ENCODE results near the gene TMEM154.

The TMEM154 gene

GRCh38 chr4:152678841-152679240 lies 956 bp downstream of the TMEM154 start:
- peaks cover 39% of the 10 kb centered on the region for H3K4me1 ChIP-seq (ENCODE audit: insufficient read depth, low read length)
- peak overlapping the region; percentile 67; the same call in 1 of the 2 replicates for H3K4me3 ChIP-seq (ENCODE audit: low read length)
- no peak overlapping the region for H3K9ac ChIP-seq (ENCODE audit: low read depth, low read length)
- H3K27me3 ChIP-seq (ENCODE audit: insufficient read depth, low read length) = peaks cover 12% of the 10 kb centered on the region
- WGBS = 22% methylated on average over 1 of the region's 1 CpG
- no peak overlapping the region for H3K27ac ChIP-seq (ENCODE audit: low read depth, low read length)
- no peaks in the 10 kb centered on the region for H3K36me3 ChIP-seq (ENCODE audit: insufficient read depth, low read length)
- no peaks in the 10 kb centered on the region for H3K9me3 ChIP-seq (ENCODE audit: insufficient read depth, low read depth, low read length)

GRCh38 chr4:152677117-152677516 lies 2.7 kb downstream of the TMEM154 start:
- no peak overlapping the region for H3K9ac ChIP-seq (ENCODE audit: low read depth, low read length)
- H3K9me3 ChIP-seq (ENCODE audit: insufficient read depth, low read depth, low read length) = no peaks in the 10 kb centered on the region
- peaks cover 40% of the 10 kb centered on the region for H3K4me1 ChIP-seq (ENCODE audit: insufficient read depth, low read length)
- H3K27ac ChIP-seq (ENCODE audit: low read depth, low read length) = no peak overlapping the region
- H3K4me3 ChIP-seq (ENCODE audit: low read length) = no peak overlapping the region
- no peaks in the 10 kb centered on the region for H3K36me3 ChIP-seq (ENCODE audit: insufficient read depth, low read length)
- peaks cover 12% of the 10 kb centered on the region for H3K27me3 ChIP-seq (ENCODE audit: insufficient read depth, low read length)
- WGBS = 93% methylated on average over 2 of the region's 2 CpGs

GRCh38 chr4:152676052-152676854 lies 3.5 kb downstream of the TMEM154 start:
- no peaks in the 10 kb centered on the region for H3K9me3 ChIP-seq (ENCODE audit: insufficient read depth, low read depth, low read length)
- WGBS = 88% methylated on average over 3 of the region's 3 CpGs
- H3K27ac ChIP-seq (ENCODE audit: low read depth, low read length) = no peak overlapping the region
- no peak overlapping the region for H3K4me3 ChIP-seq (ENCODE audit: low read length)
- H3K27me3 ChIP-seq (ENCODE audit: insufficient read depth, low read length) = peaks cover 9% of the 10 kb centered on the region
- H3K36me3 ChIP-seq (ENCODE audit: insufficient read depth, low read length) = no peaks in the 10 kb centered on the region
- H3K4me1 ChIP-seq (ENCODE audit: insufficient read depth, low read length) = peaks cover 33% of the 10 kb centered on the region
- no peak overlapping the region for H3K9ac ChIP-seq (ENCODE audit: low read depth, low read length)

GRCh38 chr4:152674359-152674758 lies 5.4 kb downstream of the TMEM154 start:
- H3K9ac ChIP-seq (ENCODE audit: low read depth, low read length) = no peak overlapping the region
- no peaks in the 10 kb centered on the region for H3K36me3 ChIP-seq (ENCODE audit: insufficient read depth, low read length)
- H3K4me1 ChIP-seq (ENCODE audit: insufficient read depth, low read length) = peaks cover 24% of the 10 kb centered on the region
- peaks cover 9% of the 10 kb centered on the region for H3K27me3 ChIP-seq (ENCODE audit: insufficient read depth, low read length)
- no peak overlapping the region for H3K4me3 ChIP-seq (ENCODE audit: low read length)
- H3K27ac ChIP-seq (ENCODE audit: low read depth, low read length) = no peak overlapping the region
- no peaks in the 10 kb centered on the region for H3K9me3 ChIP-seq (ENCODE audit: insufficient read depth, low read depth, low read length)
- 80% methylated on average over 3 of the region's 3 CpGs for WGBS

- H3K4me3 ChIP-seq (ENCODE audit: low read length) = no peak overlapping the region
- no peaks in the 10 kb centered on the region for H3K9me3 ChIP-seq (ENCODE audit: insufficient read depth, low read depth, low read length)
- peaks cover under 1% of the 10 kb centered on the region; the same call in 1 of the 2 replicates for H3K27me3 ChIP-seq (ENCODE audit: insufficient read depth, low read length)
- no peaks in the 10 kb centered on the region for H3K36me3 ChIP-seq (ENCODE audit: insufficient read depth, low read length)
- H3K9ac ChIP-seq (ENCODE audit: low read depth, low read length) = no peak overlapping the region
- H3K4me1 ChIP-seq (ENCODE audit: insufficient read depth, low read length) = peaks cover 21% of the 10 kb centered on the region
- H3K27ac ChIP-seq (ENCODE audit: low read depth, low read length) = no peak overlapping the region
- 96% methylated on average over 4 of the region's 4 CpGs for WGBS
Measured at GRCh38 chr4:152673489-152673888, 6.3 kb downstream of the TMEM154 start.

- no peak overlapping the region for H3K4me3 ChIP-seq (ENCODE audit: low read length)
- WGBS = 85% methylated on average over 4 of the region's 4 CpGs
- no peak overlapping the region for H3K9ac ChIP-seq (ENCODE audit: low read depth, low read length)
- no peaks in the 10 kb centered on the region for H3K27me3 ChIP-seq (ENCODE audit: insufficient read depth, low read length)
- H3K9me3 ChIP-seq (ENCODE audit: insufficient read depth, low read depth, low read length) = no peaks in the 10 kb centered on the region
- H3K27ac ChIP-seq (ENCODE audit: low read depth, low read length) = no peak overlapping the region
- H3K4me1 ChIP-seq (ENCODE audit: insufficient read depth, low read length) = peaks cover 16% of the 10 kb centered on the region
- H3K36me3 ChIP-seq (ENCODE audit: insufficient read depth, low read length) = no peaks in the 10 kb centered on the region
Measured at GRCh38 chr4:152672206-152673092, 7.3 kb downstream of the TMEM154 start.

- H3K36me3 ChIP-seq (ENCODE audit: insufficient read depth, low read length) = no peaks in the 10 kb centered on the region
- no peaks in the 10 kb centered on the region for H3K27me3 ChIP-seq (ENCODE audit: insufficient read depth, low read length)
- H3K9ac ChIP-seq (ENCODE audit: low read depth, low read length) = no peak overlapping the region
- H3K9me3 ChIP-seq (ENCODE audit: insufficient read depth, low read depth, low read length) = no peaks in the 10 kb centered on the region
- H3K4me1 ChIP-seq (ENCODE audit: insufficient read depth, low read length) = peaks cover 9% of the 10 kb centered on the region
- no peak overlapping the region for H3K4me3 ChIP-seq (ENCODE audit: low read length)
- no peak overlapping the region for H3K27ac ChIP-seq (ENCODE audit: low read depth, low read length)
- WGBS = 77% methylated on average over 11 of the region's 11 CpGs
Measured at GRCh38 chr4:152668338-152668964, 11.3 kb downstream of the TMEM154 start.

GRCh38 chr4:152667781-152668180 lies 12.0 kb downstream of the TMEM154 start:
- no peak overlapping the region for H3K27ac ChIP-seq (ENCODE audit: low read depth, low read length)

GRCh38 chr4:152666946-152667345 lies 12.9 kb downstream of the TMEM154 start:
- WGBS = 94% methylated on average over 6 of the region's 6 CpGs
- no peaks in the 10 kb centered on the region for H3K9me3 ChIP-seq (ENCODE audit: insufficient read depth, low read depth, low read length)
- H3K4me3 ChIP-seq (ENCODE audit: low read length) = no peak overlapping the region
- no peaks in the 10 kb centered on the region for H3K27me3 ChIP-seq (ENCODE audit: insufficient read depth, low read length)
- H3K4me1 ChIP-seq (ENCODE audit: insufficient read depth, low read length) = peaks cover 9% of the 10 kb centered on the region
- H3K9ac ChIP-seq (ENCODE audit: low read depth, low read length) = no peak overlapping the region
- H3K36me3 ChIP-seq (ENCODE audit: insufficient read depth, low read length) = no peaks in the 10 kb centered on the region
- H3K27ac ChIP-seq (ENCODE audit: low read depth, low read length) = no peak overlapping the region

More at GRCh38 chr4:152667781-152668180, 12.0 kb downstream of the TMEM154 start:
- Histone ChIP-seq H3K9ac (ENCODE audit: low read depth, low read length) (no peak overlapping the region), H3K4me1 (ENCODE audit: insufficient read depth, low read length) (peaks cover 9% of the 10 kb centered on the region), H3K9me3 (ENCODE audit: insufficient read depth, low read depth, low read length) (no peaks in the 10 kb centered on the region), H3K4me3 (ENCODE audit: low read length) (no peak overlapping the region), H3K36me3 (ENCODE audit: insufficient read depth, low read length) (no peaks in the 10 kb centered on the region), H3K27me3 (ENCODE audit: insufficient read depth, low read length) (no peaks in the 10 kb centered on the region)
- 96% methylated on average over 3 of the region's 3 CpGs for WGBS

GRCh38 chr4:152665691-152666395 lies 14.0 kb downstream of the TMEM154 start:
- Histone ChIP-seq H3K36me3 (ENCODE audit: insufficient read depth, low read length) (no peaks in the 10 kb centered on the region), H3K9me3 (ENCODE audit: insufficient read depth, low read depth, low read length) (no peaks in the 10 kb centered on the region), H3K4me3 (ENCODE audit: low read length) (no peak overlapping the region), H3K27me3 (ENCODE audit: insufficient read depth, low read length) (no peaks in the 10 kb centered on the region), H3K27ac (ENCODE audit: low read depth, low read length) (no peak overlapping the region), H3K9ac (ENCODE audit: low read depth, low read length) (no peak overlapping the region), H3K4me1 (ENCODE audit: insufficient read depth, low read length) (peaks cover 9% of the 10 kb centered on the region)
- 84% methylated on average over 7 of the region's 7 CpGs for WGBS
